ENCODE results near the gene SHH. TPM values are rescaled to one million over a fixed set of nuclear protein-coding genes. Genes with fewer than 3 reads are reported as not detected.

SHH gene
- total and polyA plus RNA-seq, 2 donors (not counting 1 experiment from before 2014, with no cell fraction given): under 0.01 TPM; not detected in 1

- H3K79me2 ChIP-seq (ENCODE audit: control insufficient read depth, insufficient read depth, low read length): no peaks in the 10 kb centered on the region
- no peaks in the 10 kb centered on the region for H3K9me3 ChIP-seq (ENCODE audit: control insufficient read depth, insufficient read depth, low read depth, low read length)
- no peaks in the 10 kb centered on the region for H4K20me1 ChIP-seq (ENCODE audit: control insufficient read depth, extremely low read depth, insufficient read depth, low read length)
- H3K4me2 ChIP-seq (ENCODE audit: extremely low read depth, insufficient read depth, low read length): peak overlapping the region; percentile 77
- no peak overlapping the region for H3K27ac ChIP-seq (ENCODE audit: insufficient read depth, low read length)
- H3K36me3 ChIP-seq (ENCODE audit: control insufficient read depth, insufficient read depth, low read length): no peaks in the 10 kb centered on the region
- no peak overlapping the region for H3K9ac ChIP-seq (ENCODE audit: insufficient read depth, low read length)
- H3K4me3 ChIP-seq (replicated peaks in 1 of 4; ENCODE audit: control extremely low read depth in 1 of 4, insufficient read depth in 1 of 4, low read depth in 3 of 4, low read length in 4 of 4): peak overlapping the region; percentile 32 to 63 (median 40)
- TF ChIP-seq EZH2 (IDR thresholded peaks at IDR 0.05; ENCODE audit: low read length, missing control alignments) (no peak), CTCF (conservative IDR thresholded peaks at IDR 0.05 in 1 of 2, IDR thresholded peaks at IDR 0.05 in 1 of 2; ENCODE audit: low read depth in 1 of 2, low read length in 2 of 2) (peak; percentile 46 to 49)
- peak; percentile 74 to 78 for DNase-seq (ENCODE audit: low read depth in 2 of 2)
- peaks cover 3% of the 10 kb centered on the region for H3K4me1 ChIP-seq (ENCODE audit: control insufficient read depth, extremely low read depth, insufficient read depth, low read length)
- peaks cover 47% of the 10 kb centered on the region for H3K27me3 ChIP-seq (ENCODE audit: control insufficient read depth, insufficient read depth, low read length)
- H2AFZ ChIP-seq (ENCODE audit: low read length): peak overlapping the region; percentile 65
Observed at GRCh38 chr7:155804897-155805825, 7.1 kb downstream of the SHH start.

DNA sequence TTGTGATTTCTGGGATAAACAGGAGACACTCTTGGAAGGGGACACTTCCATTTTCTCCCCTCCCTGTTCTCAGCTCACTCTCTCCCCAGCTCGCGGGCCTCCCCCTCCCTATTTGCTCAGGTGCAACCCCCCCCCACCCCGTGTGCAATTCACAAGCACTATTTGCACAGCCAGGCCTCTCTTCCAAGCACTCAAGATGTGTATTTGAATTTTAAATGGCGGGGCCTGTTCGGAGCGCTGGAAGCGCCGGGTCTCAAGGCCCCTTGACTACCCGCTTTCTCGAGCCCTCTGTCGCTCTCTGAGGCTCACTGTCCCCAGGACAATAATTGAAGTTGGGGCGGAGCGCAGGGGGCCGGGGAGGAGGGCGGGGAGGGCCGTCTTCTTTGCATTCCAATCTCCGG, 7.8 kb downstream of the SHH start:
- H3K9ac ChIP-seq (ENCODE audit: insufficient read depth, low read length): no peak overlapping the region
- H3K4me2 ChIP-seq (ENCODE audit: extremely low read depth, insufficient read depth, low read length): no peak overlapping the region
- H3K4me3 ChIP-seq (replicated peaks in 1 of 4; ENCODE audit: control extremely low read depth in 1 of 4, insufficient read depth in 1 of 4, low read depth in 3 of 4, low read length in 4 of 4): peak overlapping the region in 2 of 4 experiments; percentile 10 to 44
- no peak overlapping the region for H3K27ac ChIP-seq (ENCODE audit: insufficient read depth, low read length)
- no peak for TF ChIP-seq EZH2 (IDR thresholded peaks at IDR 0.05; ENCODE audit: low read length, missing control alignments)
- TF ChIP-seq CTCF (conservative IDR thresholded peaks at IDR 0.05 in 1 of 2, IDR thresholded peaks at IDR 0.05 in 1 of 2; ENCODE audit: low read depth in 1 of 2, low read length in 2 of 2): no peak
- H3K27me3 ChIP-seq (ENCODE audit: control insufficient read depth, insufficient read depth, low read length): peaks cover 43% of the 10 kb centered on the region
- no peaks in the 10 kb centered on the region for H3K9me3 ChIP-seq (ENCODE audit: control insufficient read depth, insufficient read depth, low read depth, low read length)
- no peak overlapping the region for H2AFZ ChIP-seq (ENCODE audit: low read length)
- no peaks in the 10 kb centered on the region for H3K79me2 ChIP-seq (ENCODE audit: control insufficient read depth, insufficient read depth, low read length)
- H3K36me3 ChIP-seq (ENCODE audit: control insufficient read depth, insufficient read depth, low read length): no peaks in the 10 kb centered on the region
- H3K4me1 ChIP-seq (ENCODE audit: control insufficient read depth, extremely low read depth, insufficient read depth, low read length): peaks cover 3% of the 10 kb centered on the region
- H4K20me1 ChIP-seq (ENCODE audit: control insufficient read depth, extremely low read depth, insufficient read depth, low read length): no peaks in the 10 kb centered on the region
- no peak for DNase-seq (ENCODE audit: low read depth in 2 of 2)

DNA sequence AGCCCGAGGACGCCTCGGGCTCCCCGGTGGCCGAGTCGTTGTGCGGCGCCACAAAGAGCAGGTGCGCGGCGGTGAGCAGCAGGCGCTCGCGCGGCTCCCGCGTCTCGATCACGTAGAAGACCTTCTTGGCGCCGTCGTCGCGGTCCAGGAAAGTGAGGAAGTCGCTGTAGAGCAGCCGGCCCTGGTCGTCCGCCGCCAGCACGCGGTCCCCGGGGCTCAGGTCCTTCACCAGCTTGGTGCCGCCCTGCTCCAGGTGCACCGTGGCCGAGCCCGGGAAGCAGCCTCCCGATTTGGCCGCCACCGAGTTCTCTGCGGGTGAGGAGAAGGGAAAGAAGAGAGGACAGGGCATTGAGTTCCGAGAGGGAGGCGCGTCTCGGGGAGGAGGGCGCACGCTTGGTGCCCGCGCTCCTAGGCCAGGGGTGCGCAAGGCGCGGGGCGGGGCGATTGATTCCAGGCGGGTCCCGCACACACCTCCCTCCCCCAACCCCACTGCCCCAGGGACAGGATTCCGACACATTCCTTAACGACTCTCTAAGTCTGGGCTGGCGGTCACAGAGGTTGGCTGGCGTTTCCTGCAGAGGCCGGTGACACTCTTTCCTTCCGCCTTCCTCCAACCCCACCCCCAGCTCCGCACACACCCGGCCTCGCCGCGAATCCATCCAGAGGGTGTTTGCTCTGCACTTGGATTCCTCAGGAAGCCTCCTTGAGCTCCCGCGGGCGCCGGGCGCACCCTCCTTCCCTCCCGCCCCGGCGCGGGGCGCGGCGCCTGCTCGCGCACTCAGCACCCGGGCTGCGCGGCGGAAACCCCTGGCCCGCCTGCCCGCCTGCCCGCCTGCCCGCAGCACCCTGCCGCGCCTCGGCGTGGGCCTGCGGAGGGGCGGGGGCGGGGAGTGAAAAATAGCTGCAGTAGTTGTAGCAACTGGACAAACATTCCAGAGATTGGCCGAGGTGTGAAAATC, 8.6 kb downstream of the SHH start:
- Histone ChIP-seq H2AFZ (ENCODE audit: low read length) (no peak overlapping the region), H3K79me2 (ENCODE audit: control insufficient read depth, insufficient read depth, low read length) (no peaks in the 10 kb centered on the region), H3K27me3 (ENCODE audit: control insufficient read depth, insufficient read depth, low read length) (peaks cover 35% of the 10 kb centered on the region), H4K20me1 (ENCODE audit: control insufficient read depth, extremely low read depth, insufficient read depth, low read length) (no peaks in the 10 kb centered on the region), H3K9ac (ENCODE audit: insufficient read depth, low read length) (no peak overlapping the region), H3K36me3 (ENCODE audit: control insufficient read depth, insufficient read depth, low read length) (no peaks in the 10 kb centered on the region), H3K9me3 (ENCODE audit: control insufficient read depth, insufficient read depth, low read depth, low read length) (no peaks in the 10 kb centered on the region), H3K4me1 (ENCODE audit: control insufficient read depth, extremely low read depth, insufficient read depth, low read length) (peaks cover 3% of the 10 kb centered on the region), H3K4me3 (replicated peaks in 1 of 4; ENCODE audit: control extremely low read depth in 1 of 4, insufficient read depth in 1 of 4, low read depth in 3 of 4, low read length in 4 of 4) (peak overlapping the region; percentile 16 to 43 (median 28)), H3K27ac (ENCODE audit: insufficient read depth, low read length) (no peak overlapping the region), H3K4me2 (ENCODE audit: extremely low read depth, insufficient read depth, low read length) (peak overlapping the region; percentile 58)
- peak in 1 of 2 donors; percentile 12 for DNase-seq (ENCODE audit: low read depth in 2 of 2)
- TF ChIP-seq CTCF (conservative IDR thresholded peaks at IDR 0.05 in 1 of 2, IDR thresholded peaks at IDR 0.05 in 1 of 2; ENCODE audit: low read depth in 1 of 2, low read length in 2 of 2): no peak
- peak; percentile 80 for TF ChIP-seq EZH2 (IDR thresholded peaks at IDR 0.05; ENCODE audit: low read length, missing control alignments)
